ENCODE data around the gene DLGAP4. TPM values are rescaled to one million over a fixed set of nuclear protein-coding genes. Genes with fewer than 3 reads are reported as not detected.

DLGAP4 gene
- total RNA-seq, 3 donors from 2014 or later: 22.0 to 26.9 (median 24.0) TPM

- intact Hi-C loops (cut with DNase I; ENCODE audit: low total_unique reads): no loop called here
- Histone ChIP-seq H3K27ac (no peak overlapping the region), H3K9me3 (no peaks in the 10 kb centered on the region), H3K4me3 (no peak overlapping the region), H3K36me3 (no peaks in the 10 kb centered on the region), H3K27me3 (peaks cover 5 to 70% of the 10 kb centered on the region in 2 donors), H3K4me1 (peaks cover 0 to 7% of the 10 kb centered on the region in 2 donors)
- DNase-seq (ENCODE audit: low spot score in 2 of 2): no peak
- TF ChIP-seq CTCF (IDR thresholded peaks at IDR 0.05) (no peak), POLR2AphosphoS5 (IDR thresholded peaks at IDR 0.05) (no peak), POLR2A (IDR thresholded peaks at IDR 0.05) (no peak)
These were observed 1.2 kb upstream of the DLGAP4 start for GRCh38 chr20:36304786-36305495.

GRCh38 chr20:36306553-36307411 is 643 bp downstream of the DLGAP4 start:
- H3K36me3 ChIP-seq: no peaks in the 10 kb centered on the region
- H3K4me1 ChIP-seq: peaks cover 0 to 7% of the 10 kb centered on the region in 2 donors
- H3K4me3 ChIP-seq: peak overlapping the region in 2 of 3 donors; percentile 53 to 69
- no peak for DNase-seq (ENCODE audit: low spot score in 2 of 2)
- H3K27me3 ChIP-seq: peaks cover 5 to 60% of the 10 kb centered on the region in 2 donors
- H3K9me3 ChIP-seq: no peaks in the 10 kb centered on the region
- TF ChIP-seq POLR2A (IDR thresholded peaks at IDR 0.05) (no peak), POLR2AphosphoS5 (IDR thresholded peaks at IDR 0.05) (no peak), CTCF (IDR thresholded peaks at IDR 0.05) (no peak)
- intact Hi-C loops (cut with DNase I; ENCODE audit: low total_unique reads): no loop called here
- H3K27ac ChIP-seq: no peak overlapping the region

- Histone ChIP-seq H3K27me3 (peaks cover 5 to 55% of the 10 kb centered on the region in 2 donors), H3K4me3 (peak overlapping the region in 2 of 3 donors; percentile 53 to 69), H3K4me1 (peaks cover 0 to 7% of the 10 kb centered on the region in 2 donors), H3K27ac (no peak overlapping the region), H3K9me3 (no peaks in the 10 kb centered on the region), H3K36me3 (no peaks in the 10 kb centered on the region)
- DNase-seq (ENCODE audit: low spot score in 2 of 2): no peak
- no peak for TF ChIP-seq POLR2AphosphoS5 (IDR thresholded peaks at IDR 0.05)
- TF ChIP-seq POLR2A (IDR thresholded peaks at IDR 0.05): no peak
- TF ChIP-seq CTCF (IDR thresholded peaks at IDR 0.05): no peak
- intact Hi-C loops (cut with DNase I; ENCODE audit: low total_unique reads): no loop called here
These were observed 1.5 kb downstream of the DLGAP4 start for GRCh38 chr20:36307412-36308325.

GRCh38 chr20:36308353-36308752 is 2.2 kb downstream of the DLGAP4 start:
- no peak overlapping the region for H3K27ac ChIP-seq
- no peak overlapping the region for H3K4me3 ChIP-seq
- DNase-seq (ENCODE audit: low spot score in 2 of 2): no peak
- intact Hi-C loops (cut with DNase I; ENCODE audit: low total_unique reads): no loop called here
- peaks cover 5 to 48% of the 10 kb centered on the region in 2 donors for H3K27me3 ChIP-seq
- H3K9me3 ChIP-seq: no peaks in the 10 kb centered on the region
- no peaks in the 10 kb centered on the region for H3K36me3 ChIP-seq
- TF ChIP-seq POLR2AphosphoS5 (IDR thresholded peaks at IDR 0.05) (no peak), CTCF (IDR thresholded peaks at IDR 0.05) (no peak), POLR2A (IDR thresholded peaks at IDR 0.05) (no peak)
- H3K4me1 ChIP-seq: peaks cover 0 to 7% of the 10 kb centered on the region in 2 donors

All from breast epithelium (tissue), 4 donors.